Stimulated activated CD4-positive, alpha-beta T cell treated with anti-CD3 and anti-CD28 coated beads, Interleukin-2, amount 100 ng/mL, for 24 hours (primary cell): ENCODE data around the gene DNA2.

Experiments
- DNase-seq, 2 donors: peaks; one replicate each; pipeline ENCODE4 v3.0.0-alpha.2; 2020

DNA2 gene

DNA sequence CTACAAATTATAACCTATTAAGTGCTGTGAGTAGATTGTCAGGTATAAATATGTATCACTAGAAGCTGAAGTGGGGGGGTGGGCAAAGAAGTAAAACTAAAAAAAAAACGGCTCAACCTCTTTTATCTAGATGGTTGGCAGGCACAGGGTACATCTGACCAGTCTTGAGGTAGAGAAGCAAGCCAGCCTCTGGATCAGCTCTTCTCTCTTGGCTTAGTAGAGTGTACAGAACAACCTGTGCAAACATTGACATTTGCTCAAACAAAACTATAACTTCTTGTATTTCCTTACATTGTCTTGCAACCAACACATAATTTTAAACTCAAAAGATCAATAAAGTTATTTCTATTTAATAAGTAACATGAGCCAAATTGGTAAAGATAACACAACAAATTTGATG is 25.6 kb downstream of the DNA2 start:
- DNase-seq: no peak

DNA sequence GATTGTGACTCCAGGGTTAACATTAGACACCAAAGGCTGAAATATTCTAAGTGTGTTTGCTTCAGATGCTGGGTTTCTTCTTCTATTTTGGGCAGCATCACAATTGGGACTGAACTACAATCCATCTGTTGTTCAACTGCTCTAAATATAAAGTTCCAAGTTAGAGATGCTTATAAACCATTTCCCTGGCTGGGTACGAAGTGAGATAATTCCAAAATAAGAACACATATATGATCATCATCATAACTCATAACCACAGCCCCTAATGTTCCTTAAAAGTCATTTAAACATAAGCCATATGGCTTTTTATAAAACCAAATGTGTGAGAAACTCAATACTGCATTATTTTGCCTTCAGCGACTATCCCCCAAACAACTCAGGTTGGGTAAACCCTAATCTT is 28.8 kb downstream of the DNA2 start:
- no peak for DNase-seq

DNA sequence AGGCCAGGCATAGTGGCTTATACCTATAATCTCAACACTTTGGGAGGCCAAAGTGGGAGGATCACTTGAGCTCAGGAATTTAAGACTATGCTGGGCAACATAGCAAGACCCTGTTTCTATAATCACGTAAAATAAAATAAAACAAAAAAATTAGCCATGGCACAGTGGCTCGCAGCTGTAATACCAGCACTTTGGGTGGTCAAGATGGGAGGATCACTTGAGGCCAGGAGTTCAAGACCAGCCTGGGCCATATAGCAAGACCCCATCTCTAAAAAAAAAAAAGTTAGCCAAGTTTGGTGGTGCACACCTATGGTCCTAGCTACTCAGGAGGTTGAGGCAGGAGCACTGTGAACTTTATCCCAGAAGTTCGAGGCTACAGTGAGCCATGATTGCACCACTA is 30.9 kb downstream of the DNA2 start:
- no peak for DNase-seq

DNA sequence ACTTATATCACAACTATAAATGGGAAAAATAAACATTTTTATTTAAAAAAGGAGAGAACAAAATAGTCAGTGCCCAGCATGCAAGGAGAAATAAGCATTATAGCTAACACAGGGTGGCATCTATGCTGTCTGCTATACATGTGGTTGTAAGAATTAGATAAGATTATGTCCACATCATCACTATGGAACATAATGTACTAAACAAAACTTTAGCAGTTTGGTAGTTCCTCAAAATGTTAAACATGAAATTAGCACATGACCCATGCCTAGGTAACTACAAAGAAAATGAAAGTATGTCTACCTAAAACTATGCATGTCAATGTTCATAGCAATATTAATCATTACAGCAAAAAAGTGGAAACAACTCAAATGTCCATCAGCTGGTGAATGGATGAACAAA is 36.0 kb downstream of the DNA2 start:
- DNase-seq: no peak

DNA sequence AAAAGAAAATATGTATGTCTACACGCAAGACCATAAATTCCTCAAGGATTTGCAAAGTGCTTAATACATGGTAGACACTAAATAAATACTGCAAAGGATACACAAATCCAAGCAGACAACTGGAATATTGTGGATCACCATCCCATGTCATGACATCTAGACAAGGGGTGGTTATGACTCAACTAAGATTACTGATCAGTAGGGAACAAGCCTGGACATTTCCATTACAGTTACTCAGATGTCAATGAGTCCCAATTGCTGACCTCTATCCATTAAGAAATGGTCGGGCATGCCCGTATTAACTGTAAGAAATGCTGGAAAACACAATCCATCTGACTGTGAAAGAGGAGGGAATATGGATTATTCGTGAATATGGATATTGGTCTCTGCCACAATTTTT is 37.1 kb downstream of the DNA2 start:
- DNase-seq: no peak

DNA sequence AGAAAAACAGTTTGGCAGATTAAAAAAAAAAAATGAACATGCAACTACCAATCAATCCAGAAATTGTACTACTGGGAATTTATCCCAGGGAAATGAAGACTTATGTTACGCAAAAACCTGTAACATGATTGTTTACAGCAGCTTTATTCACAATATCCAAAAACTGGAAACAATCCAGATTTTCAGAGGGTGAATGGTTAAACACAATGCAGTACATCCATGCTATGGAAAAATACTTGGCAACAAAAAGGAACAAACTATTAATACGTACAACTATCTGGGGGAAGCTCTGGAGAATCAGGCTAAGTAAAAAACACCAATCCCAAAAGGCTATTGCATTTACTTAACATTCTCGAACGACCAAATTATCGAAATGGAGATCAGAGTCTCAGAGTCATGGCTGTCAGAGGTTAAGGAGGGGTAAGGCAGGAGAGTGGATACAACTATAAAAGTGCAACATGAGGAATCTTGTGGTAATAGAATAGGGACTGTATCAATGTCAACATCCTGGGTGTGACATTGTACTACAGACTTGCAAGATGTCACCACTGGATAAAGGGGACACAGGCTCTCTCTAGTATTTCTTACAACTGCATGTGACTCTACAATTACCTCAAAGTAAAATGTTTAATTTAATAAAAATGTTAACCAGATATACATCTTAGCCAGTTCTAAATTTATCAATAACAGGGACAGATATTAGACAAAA is 43.2 kb downstream of the DNA2 start:
- DNase-seq: no peak

DNA sequence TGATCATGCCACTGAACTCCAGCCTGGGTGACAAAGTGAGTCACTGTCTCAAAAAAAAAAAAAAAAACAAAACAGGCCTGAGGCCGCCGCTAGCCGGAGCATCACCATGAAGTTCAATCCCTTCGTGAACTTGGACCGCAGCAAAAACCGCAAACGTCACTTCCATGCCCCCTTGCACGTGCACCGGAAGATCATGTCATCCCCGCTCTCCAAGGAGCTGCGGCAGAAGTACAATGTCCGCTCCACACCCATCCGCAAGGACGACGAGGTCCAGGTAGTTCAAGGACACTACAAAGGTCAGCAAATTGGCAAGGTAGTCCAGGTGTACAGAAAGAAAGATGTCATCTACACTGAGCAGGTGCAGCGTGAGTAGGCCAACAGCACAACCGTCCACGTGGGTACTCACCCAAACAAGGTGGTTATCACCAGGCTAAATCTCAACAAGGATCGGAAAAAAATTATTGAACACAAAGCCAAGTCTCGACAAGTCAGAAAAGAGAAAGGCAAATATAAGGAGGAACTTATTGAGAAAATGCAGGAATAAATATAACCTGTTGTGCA is 47.2 kb downstream of the DNA2 start:
- no peak for DNase-seq

DNA sequence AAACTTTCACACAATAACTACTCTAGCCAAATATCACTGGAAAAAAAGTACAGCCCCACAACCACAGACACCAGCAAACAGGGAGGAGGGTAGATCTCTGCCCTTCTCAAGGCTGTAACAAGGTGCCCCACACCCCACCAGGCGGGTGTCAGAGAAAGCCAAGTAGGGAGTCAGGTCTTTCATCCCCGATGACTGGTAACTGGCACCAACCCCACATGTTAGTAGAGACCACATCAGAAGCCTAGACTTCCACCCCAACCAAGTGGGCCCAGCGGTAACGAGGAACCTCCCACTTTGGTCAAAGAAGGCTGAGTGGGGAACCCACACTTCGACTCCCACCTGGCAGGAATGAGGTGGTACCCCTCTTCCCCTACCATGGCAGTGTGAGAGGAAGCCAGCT is 48.3 kb downstream of the DNA2 start:
- DNase-seq: peak; percentile 23 to 28

DNA sequence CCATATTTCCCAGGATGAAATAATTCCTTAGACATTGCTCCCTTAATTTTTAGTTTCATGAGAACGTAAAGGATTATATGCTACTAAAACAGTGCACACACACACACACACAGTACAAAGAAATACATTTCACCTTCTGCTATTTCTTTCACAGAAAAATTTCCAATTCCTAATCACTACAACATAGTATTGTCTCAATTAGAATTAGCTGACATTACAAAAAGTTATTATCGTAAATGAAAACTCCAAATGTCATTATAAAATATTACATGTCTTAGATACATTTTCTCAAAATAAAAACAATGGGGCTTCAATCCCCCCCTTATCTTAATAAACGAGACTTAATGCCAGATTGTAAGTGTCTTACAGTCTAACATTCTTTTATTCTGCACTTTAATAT is 52.4 kb downstream of the DNA2 start:
- DNase-seq: no peak

DNA sequence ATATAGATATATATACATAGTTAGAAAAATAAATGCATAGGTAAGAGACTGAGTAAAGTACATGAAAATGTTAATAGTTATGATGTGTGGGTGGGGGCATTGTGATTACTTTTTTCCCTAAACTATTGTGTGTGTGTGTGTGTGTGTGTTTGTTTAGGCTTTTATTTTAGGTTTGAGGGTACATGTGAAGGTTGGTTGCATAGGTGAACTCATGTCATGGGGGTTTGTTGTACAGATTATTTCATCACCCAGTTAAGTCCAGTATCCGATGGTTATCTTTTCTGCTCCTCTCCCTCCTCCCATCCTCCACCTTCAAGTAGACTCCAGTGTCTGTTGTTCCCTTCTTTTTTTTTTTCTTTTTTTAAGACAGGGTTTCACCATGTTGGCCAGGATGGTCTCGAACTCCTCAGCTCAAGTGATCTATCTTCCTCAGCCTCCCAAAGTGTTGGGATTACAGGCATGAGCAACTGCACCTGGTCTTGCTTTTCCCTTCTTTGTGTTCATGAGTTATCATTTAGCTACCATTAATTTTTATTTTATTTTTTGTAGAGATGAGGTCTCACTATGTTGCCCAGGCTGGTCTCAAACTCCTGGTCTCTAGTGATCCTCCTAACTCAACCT is 62.8 kb downstream of the DNA2 start:
- DNase-seq: no peak

DNA sequence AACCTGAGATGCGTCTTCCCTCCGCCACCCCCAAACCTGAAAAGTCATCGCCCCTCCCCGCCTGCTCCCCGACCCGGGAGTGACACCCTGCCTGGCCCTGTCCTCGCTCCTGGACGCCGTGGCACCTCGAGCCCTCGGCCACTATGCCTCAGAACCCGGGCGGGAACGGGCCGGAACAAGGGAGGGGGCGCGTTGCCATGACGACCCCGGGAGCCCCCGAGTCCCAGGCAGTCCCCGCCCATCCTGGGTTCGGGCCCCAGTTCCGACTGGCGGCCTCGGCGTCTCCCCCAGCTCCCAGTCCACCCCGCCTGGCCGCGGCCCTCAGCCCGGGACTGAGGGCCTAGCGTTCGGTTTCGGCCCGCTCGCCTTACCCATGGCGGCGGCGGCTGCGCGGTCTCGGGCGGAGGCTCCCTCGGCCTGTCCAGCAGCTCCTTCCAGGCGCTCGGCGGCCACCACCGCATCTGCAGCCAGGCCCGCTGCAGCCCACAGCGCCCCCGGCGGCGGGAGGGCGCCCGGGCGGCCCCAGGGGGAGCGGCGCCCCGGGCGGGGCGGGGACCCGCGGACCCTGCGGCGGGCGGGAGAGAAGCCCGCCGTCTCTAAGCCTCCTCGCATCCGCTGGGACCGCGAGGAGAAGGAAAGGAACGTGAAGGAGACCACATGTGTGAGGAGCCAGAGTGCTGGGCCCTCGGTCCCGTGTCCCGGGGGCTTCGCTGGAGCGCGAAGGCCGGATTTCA is 64.8 kb downstream of the DNA2 start, which contains the start of gene RUFY2:
Gene RUFY2, minus strand, starts transcription at position 463 of the 734 bp plus-strand sequence. Its CDS starts 88 bp downstream, at position 375.
- DNase-seq: peak; percentile 79 to 82

DNA sequence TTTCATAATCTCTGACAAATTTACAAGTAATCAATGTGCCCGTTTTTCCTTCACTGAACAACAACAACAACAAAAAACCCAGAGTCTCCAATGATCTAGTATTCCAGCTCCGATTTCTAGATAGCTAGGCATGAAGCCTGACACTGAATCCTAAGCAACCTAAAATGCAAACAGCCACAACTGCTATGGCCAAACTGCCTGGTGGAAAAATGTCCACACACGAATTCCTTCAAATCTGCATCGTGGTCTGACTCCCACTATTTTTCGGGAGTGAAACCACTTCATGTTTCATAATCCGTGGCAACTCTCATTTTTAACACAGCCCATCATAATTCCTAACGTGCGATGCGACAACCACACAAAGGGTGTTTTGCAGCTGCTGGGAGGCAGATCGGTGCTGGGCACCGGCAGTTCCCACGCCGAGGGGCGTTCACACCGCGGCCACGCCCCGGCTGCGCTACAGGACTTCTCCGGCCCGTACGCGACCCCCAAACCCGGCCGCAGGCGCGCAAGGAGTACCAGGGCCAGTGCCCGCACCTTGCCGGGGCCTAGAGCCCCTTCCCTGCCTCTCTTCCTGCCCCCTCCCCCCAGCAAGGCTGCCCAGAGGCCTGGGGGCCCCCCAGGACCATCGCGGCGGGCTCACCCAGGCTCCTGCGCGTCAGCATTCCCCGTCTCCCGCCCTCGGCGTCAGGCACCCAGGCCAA is 65.5 kb downstream of the DNA2 start:
- peak; percentile 42 to 60 for DNase-seq

DNA sequence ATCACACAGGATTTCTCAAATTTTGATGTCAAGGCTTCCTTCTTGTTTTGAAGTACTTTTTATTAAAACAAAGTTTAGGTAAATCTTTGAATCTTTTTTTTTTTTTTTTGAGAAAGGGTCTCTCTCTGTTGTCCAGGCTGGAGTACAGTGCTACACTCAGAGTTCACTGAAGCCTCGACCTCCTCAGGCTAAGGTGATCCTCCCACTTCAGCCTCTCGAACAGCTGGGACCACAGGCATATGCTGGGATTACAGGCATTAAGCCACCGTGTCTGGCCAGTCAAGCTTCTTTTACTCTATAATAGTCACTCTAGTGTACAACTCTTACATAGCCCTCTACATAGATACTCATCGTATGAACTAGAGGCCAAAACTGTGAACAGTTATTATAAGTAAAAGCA is 68.1 kb downstream of the DNA2 start:
- no peak for DNase-seq

DNA sequence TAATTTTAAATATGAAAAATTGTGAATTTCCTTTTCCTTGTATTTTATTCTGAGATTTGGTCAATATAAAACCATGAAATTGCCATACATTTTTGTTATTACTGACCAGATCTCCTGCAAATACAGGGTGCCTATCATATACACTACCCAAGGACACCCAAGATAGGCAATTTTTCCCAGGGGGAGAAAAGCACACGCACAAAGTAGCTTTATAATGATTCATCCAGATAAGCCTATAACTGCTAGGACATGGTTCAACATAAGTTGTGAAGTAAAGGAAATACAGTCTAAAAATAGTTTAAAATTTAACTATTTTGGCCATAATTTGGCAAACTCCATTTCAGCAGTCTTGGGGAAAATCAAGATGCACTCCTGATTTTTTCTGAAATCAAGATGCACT is 69.5 kb downstream of the DNA2 start:
- DNase-seq: no peak

DNA sequence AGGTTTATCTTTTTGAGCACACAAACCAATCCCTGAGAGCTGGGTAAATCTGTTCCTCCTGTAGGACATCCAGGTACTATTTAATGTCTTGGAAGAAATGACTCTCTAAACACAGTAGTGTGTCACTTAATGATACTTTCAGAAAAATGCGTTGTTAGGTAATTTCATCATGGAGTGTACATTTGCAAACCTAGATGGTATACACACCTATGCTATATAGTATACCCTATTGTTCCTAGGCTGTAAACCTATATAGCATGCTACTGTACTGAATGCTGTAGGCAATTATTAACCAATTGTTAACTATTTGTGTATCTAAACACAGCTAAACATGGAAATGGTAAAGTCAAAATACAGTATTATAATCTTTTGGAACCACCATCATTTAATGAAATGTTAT is 74.8 kb downstream of the DNA2 start:
- DNase-seq: no peak

DNA sequence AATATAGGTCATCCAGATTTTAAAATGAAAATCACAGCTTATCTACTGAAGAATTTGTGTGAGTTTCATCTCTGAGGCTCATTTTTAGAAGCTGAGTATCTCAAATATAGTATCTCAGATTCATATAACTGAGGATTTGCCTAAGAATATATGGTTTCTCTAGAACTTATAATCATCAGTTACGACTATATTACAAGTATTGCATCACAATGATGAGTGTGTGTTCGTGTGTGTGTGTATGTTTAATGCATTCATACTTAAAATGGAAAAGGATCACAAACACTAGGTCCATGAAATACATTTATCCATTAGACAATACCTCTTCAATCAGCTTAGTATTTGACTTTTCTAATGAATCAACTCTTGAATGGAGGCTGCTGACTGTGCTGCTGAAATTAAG is 86.0 kb downstream of the DNA2 start:
- DNase-seq: no peak

DNA sequence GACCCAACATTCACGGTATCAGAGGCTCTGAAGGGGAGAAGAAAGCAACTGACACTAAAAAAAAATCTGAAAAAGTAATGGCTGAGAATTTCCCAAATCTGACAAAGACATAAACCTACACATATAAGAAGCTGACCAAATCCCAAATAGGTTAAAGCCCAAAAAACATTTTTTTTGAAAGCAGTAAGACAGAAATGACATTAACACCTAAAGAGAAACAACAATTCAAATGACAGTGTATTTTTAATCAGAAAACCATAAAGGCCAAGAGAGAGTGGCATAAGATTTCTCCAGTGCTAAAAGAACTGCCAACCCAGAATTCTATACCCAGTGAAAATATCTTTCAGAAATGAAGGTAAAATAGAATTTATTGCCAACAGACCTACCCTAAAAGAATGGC is 100.2 kb downstream of the DNA2 start:
- no peak for DNase-seq

DNA sequence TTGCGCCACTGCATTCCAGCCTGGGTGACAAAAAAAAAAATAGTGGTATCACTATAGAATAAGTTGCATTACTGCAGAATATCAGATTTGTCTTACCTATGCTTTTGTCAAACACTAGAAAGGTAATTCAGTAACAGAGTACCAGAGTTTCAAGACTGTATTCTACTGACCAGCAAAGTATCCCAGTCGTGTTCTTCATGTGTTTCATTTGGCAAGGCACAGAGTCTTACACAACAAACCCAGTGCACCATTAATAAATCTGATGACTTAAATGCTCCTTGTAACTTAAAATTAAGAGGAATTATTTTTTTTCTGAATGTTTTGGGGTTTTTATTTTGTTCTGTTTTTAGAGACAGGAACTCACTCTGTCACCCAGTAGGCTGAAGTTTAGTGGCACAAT is 104.7 kb downstream of the DNA2 start:
- no peak for DNase-seq

DNA sequence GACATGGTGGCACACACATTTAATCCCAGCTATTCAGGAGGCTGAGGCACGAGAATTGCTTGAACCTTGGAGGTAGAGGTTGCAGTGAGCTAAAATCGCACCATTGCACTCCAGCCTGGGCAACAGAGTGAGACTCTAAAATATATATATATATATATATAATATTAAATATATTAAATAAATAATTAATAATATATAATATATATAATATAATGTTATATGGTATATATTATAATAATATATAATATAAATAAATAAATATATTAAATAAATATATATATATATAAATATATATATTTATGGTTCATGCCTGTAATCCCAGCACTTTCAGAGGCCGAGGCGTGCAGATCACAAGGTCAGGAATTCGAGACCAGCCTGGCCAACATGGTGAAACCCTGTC is 105.2 kb downstream of the DNA2 start:
- DNase-seq: no peak

DNA sequence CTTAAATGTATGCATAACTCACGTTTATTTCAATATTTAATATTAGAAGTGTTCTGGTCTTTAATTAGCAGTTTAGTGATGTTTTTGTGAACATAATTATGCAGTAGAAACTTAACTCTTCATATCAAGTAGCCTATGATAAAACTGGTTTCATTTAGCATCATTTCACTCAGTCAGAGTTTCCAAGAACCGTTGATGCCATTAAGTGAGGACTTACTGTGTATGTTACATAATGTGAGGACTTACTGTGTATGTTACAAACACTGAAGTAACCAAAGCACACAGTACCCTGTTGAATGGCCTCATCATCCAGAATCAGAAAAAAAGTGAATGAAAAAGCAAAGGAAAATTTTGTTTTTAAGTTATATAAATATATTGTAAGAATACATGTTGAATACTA is 106.2 kb downstream of the DNA2 start:
- no peak for DNase-seq

DNA sequence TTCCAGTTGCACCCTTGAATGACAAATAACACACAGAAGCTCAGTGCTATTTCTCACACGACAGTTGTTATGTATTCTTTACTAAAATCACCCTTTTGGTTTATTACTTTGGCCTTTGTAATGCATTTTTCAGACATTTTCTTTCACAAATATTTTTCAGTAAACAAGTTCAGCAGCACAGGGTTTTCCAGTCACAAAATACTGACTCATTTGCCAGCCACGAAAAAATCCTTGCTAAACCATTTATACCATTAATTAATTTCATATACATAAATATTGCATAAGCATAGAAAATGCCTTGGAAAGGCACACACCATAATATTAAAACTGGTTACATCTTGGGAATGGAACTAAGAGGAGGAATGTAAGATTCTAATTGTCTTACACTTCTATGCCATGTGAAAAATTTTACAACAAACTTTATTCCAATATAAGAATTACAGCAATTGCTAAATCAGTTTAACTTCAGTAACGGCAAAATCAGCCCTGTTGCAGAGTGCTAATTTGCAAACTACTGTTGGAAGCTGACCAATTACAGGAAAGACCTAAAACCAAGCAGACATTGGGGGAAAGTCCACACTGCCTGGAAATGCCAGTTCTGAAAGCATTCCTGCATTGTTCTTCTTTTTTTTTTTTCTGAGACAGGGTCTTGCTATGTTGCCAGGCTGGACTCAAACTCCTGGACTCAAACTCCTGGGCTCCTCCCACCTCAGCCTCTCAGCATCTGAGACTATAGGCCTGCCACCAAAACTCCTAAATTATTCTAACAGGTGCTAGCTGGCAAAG is 107.5 kb downstream of the DNA2 start:
- no peak for DNase-seq
